ENCODE results near the gene KDM4B. TPM values are rescaled to one million over a fixed set of nuclear protein-coding genes. Genes with fewer than 3 reads are reported as not detected.

KDM4B gene
- total RNA-seq, 1 donor: 22.1 TPM

- peaks cover 26% of the 10 kb centered on the region for H4K20me1 ChIP-seq (ENCODE audit: insufficient read depth, low read length)
- DNase-seq (ENCODE audit: insufficient read length, low spot score, missing footprints): no peak
- no peak overlapping the region for H3K4me2 ChIP-seq (ENCODE audit: insufficient read depth, low read length)
Observed at GRCh38 chr19:5052515-5052914, 83.6 kb downstream of the KDM4B start.

GRCh38 chr19:5052945-5053485, 84.1 kb downstream of the KDM4B start:
- Histone ChIP-seq H3K27me3 (ENCODE audit: insufficient read depth, low read length) (no peaks in the 10 kb centered on the region), H3K4me2 (ENCODE audit: insufficient read depth, low read length) (no peak overlapping the region), H4K20me1 (ENCODE audit: insufficient read depth, low read length) (peaks cover 25% of the 10 kb centered on the region), H3K4me1 (ENCODE audit: insufficient read depth, low read length) (peaks cover 7% of the 10 kb centered on the region), H3K4me3 (ENCODE audit: insufficient read depth, low read length) (no peak overlapping the region), H3K79me2 (ENCODE audit: insufficient read depth, low read length) (peaks cover 3% of the 10 kb centered on the region), H3K36me3 (ENCODE audit: insufficient read depth, low read length) (no peaks in the 10 kb centered on the region), H3K27ac (ENCODE audit: low read depth, low read length) (no peak overlapping the region), H2AFZ (ENCODE audit: low read length) (no peak overlapping the region), H3K9me3 (ENCODE audit: low read depth, low read length) (no peaks in the 10 kb centered on the region)
- no peak for DNase-seq (ENCODE audit: insufficient read length, low spot score, missing footprints)
- TF ChIP-seq, protein P1, sequence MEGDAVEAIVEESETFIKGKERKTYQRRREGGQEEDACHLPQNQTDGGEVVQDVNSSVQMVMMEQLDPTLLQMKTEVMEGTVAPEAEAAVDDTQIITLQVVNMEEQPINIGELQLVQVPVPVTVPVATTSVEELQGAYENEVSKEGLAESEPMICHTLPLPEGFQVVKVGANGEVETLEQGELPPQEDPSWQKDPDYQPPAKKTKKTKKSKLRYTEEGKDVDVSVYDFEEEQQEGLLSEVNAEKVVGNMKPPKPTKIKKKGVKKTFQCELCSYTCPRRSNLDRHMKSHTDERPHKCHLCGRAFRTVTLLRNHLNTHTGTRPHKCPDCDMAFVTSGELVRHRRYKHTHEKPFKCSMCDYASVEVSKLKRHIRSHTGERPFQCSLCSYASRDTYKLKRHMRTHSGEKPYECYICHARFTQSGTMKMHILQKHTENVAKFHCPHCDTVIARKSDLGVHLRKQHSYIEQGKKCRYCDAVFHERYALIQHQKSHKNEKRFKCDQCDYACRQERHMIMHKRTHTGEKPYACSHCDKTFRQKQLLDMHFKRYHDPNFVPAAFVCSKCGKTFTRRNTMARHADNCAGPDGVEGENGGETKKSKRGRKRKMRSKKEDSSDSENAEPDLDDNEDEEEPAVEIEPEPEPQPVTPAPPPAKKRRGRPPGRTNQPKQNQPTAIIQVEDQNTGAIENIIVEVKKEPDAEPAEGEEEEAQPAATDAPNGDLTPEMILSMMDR (IDR thresholded peaks at IDR 0.05; ENCODE audit: extremely low read depth, low read depth, low read length): no peak

More at GRCh38 chr19:5052515-5052914, 83.6 kb downstream of the KDM4B start:
- no peaks in the 10 kb centered on the region for H3K9me3 ChIP-seq (ENCODE audit: low read depth, low read length)
- peaks cover 3% of the 10 kb centered on the region for H3K79me2 ChIP-seq (ENCODE audit: insufficient read depth, low read length)
- H3K27me3 ChIP-seq (ENCODE audit: insufficient read depth, low read length): no peaks in the 10 kb centered on the region
- H3K4me3 ChIP-seq (ENCODE audit: insufficient read depth, low read length): no peak overlapping the region
- peaks cover 7% of the 10 kb centered on the region for H3K4me1 ChIP-seq (ENCODE audit: insufficient read depth, low read length)
- peaks cover 3% of the 10 kb centered on the region for H3K36me3 ChIP-seq (ENCODE audit: insufficient read depth, low read length)
- no peak overlapping the region for H2AFZ ChIP-seq (ENCODE audit: low read length)
- H3K27ac ChIP-seq (ENCODE audit: low read depth, low read length): no peak overlapping the region
- TF ChIP-seq, protein P1 (IDR thresholded peaks at IDR 0.05; ENCODE audit: extremely low read depth, low read depth, low read length): no peak

- H3K4me1 ChIP-seq (ENCODE audit: insufficient read depth, low read length): peaks cover 4% of the 10 kb centered on the region
- TF ChIP-seq, protein P1 (IDR thresholded peaks at IDR 0.05; ENCODE audit: extremely low read depth, low read depth, low read length): no peak
- DNase-seq (ENCODE audit: insufficient read length, low spot score, missing footprints): no peak
- H3K27ac ChIP-seq (ENCODE audit: low read depth, low read length): no peak overlapping the region
- H3K4me2 ChIP-seq (ENCODE audit: insufficient read depth, low read length): no peak overlapping the region
- H3K9me3 ChIP-seq (ENCODE audit: low read depth, low read length): no peaks in the 10 kb centered on the region
- H3K36me3 ChIP-seq (ENCODE audit: insufficient read depth, low read length): no peaks in the 10 kb centered on the region
- peaks cover 3% of the 10 kb centered on the region for H3K79me2 ChIP-seq (ENCODE audit: insufficient read depth, low read length)
- no peak overlapping the region for H3K4me3 ChIP-seq (ENCODE audit: insufficient read depth, low read length)
- H2AFZ ChIP-seq (ENCODE audit: low read length): no peak overlapping the region
- no peaks in the 10 kb centered on the region for H3K27me3 ChIP-seq (ENCODE audit: insufficient read depth, low read length)
- peaks cover 26% of the 10 kb centered on the region for H4K20me1 ChIP-seq (ENCODE audit: insufficient read depth, low read length)
Observed at GRCh38 chr19:5053661-5054060, 84.7 kb downstream of the KDM4B start.

GRCh38 chr19:5054551-5055456, 85.9 kb downstream of the KDM4B start:
- Histone ChIP-seq H4K20me1 (ENCODE audit: insufficient read depth, low read length) (peaks cover 30% of the 10 kb centered on the region), H2AFZ (ENCODE audit: low read length) (no peak overlapping the region), H3K9me3 (ENCODE audit: low read depth, low read length) (no peaks in the 10 kb centered on the region), H3K36me3 (ENCODE audit: insufficient read depth, low read length) (no peaks in the 10 kb centered on the region), H3K79me2 (ENCODE audit: insufficient read depth, low read length) (no peaks in the 10 kb centered on the region), H3K4me2 (ENCODE audit: insufficient read depth, low read length) (no peak overlapping the region), H3K4me3 (ENCODE audit: insufficient read depth, low read length) (no peak overlapping the region), H3K27ac (ENCODE audit: low read depth, low read length) (no peak overlapping the region), H3K4me1 (ENCODE audit: insufficient read depth, low read length) (no peaks in the 10 kb centered on the region), H3K27me3 (ENCODE audit: insufficient read depth, low read length) (no peaks in the 10 kb centered on the region)
- no peak for DNase-seq (ENCODE audit: insufficient read length, low spot score, missing footprints)
- TF ChIP-seq, protein P1 (IDR thresholded peaks at IDR 0.05; ENCODE audit: extremely low read depth, low read depth, low read length): no peak
